ENCODE results near the gene MUCL1. TPM values are rescaled to one million over a fixed set of nuclear protein-coding genes. Genes with fewer than 3 reads are reported as not detected.
A peak's percentile ranks its signal among the peaks of the same experiment; 100 is the strongest.

The MUCL1 gene
- total and polyA plus RNA-seq, 2 of the 13 experiments (the other 11 are each of a cell fraction or from before 2014, with no cell fraction given): not detected

DNA sequence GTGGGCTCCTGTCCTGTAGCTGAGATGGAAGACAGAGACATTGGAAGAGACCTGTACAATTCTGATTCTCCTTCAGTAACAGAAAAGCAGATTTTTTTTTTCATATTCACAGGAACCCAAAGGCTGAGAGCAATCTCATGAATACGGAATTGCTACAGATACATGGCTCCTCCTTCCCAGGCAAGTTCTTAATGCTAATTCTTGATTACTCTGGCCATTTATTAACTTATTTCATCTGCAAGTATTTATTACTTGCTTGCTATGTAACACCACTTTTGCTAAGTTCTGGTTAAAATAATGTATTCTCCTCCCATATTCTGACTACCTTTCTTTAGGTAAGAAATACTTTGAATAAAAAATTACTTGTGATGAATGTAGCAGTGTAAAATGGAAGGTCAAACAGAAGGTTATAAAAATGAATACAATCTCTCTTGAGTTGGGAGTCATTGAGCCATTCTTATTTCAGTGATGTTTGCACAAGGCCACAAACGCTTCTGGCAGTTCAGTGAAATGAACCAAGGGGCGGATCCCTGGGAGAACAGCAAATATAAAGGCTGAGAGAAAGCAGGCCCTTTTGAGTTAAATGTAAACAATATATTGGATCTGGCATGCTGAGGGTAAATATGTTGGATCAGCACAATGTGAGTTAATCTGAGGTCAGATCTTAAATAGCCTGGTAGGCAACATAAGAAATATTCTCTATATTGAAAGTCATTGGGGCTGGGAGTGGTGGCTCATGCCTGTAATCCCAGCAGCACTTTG, 37.6 kb downstream of the MUCL1 start (continued):
- TF ChIP-seq, protein P1, sequence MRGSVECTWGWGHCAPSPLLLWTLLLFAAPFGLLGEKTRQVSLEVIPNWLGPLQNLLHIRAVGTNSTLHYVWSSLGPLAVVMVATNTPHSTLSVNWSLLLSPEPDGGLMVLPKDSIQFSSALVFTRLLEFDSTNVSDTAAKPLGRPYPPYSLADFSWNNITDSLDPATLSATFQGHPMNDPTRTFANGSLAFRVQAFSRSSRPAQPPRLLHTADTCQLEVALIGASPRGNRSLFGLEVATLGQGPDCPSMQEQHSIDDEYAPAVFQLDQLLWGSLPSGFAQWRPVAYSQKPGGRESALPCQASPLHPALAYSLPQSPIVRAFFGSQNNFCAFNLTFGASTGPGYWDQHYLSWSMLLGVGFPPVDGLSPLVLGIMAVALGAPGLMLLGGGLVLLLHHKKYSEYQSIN (CRISPR knock-in tag; IDR thresholded peaks at IDR 0.05; ENCODE audit: borderline replicate concordance): no peak
- TF ChIP-seq, protein P2, sequence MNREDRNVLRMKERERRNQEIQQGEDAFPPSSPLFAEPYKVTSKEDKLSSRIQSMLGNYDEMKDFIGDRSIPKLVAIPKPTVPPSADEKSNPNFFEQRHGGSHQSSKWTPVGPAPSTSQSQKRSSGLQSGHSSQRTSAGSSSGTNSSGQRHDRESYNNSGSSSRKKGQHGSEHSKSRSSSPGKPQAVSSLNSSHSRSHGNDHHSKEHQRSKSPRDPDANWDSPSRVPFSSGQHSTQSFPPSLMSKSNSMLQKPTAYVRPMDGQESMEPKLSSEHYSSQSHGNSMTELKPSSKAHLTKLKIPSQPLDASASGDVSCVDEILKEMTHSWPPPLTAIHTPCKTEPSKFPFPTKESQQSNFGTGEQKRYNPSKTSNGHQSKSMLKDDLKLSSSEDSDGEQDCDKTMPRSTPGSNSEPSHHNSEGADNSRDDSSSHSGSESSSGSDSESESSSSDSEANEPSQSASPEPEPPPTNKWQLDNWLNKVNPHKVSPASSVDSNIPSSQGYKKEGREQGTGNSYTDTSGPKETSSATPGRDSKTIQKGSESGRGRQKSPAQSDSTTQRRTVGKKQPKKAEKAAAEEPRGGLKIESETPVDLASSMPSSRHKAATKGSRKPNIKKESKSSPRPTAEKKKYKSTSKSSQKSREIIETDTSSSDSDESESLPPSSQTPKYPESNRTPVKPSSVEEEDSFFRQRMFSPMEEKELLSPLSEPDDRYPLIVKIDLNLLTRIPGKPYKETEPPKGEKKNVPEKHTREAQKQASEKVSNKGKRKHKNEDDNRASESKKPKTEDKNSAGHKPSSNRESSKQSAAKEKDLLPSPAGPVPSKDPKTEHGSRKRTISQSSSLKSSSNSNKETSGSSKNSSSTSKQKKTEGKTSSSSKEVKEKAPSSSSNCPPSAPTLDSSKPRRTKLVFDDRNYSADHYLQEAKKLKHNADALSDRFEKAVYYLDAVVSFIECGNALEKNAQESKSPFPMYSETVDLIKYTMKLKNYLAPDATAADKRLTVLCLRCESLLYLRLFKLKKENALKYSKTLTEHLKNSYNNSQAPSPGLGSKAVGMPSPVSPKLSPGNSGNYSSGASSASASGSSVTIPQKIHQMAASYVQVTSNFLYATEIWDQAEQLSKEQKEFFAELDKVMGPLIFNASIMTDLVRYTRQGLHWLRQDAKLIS (CRISPR knock-in tag; IDR thresholded peaks at IDR 0.05): no peak
- TF ChIP-seq PTBP1 (IDR thresholded peaks at IDR 0.05; ENCODE audit: low read depth, low read length, poor library complexity, severe bottlenecking) (no peak), ZNF780A (CRISPR knock-in tag; IDR thresholded peaks at IDR 0.05) (no peak), HMG20B (CRISPR knock-in tag; conservative IDR thresholded peaks at IDR 0.05) (peak; percentile 86), EHMT2 (IDR thresholded peaks at IDR 0.05; ENCODE audit: borderline replicate concordance, low read depth, low read length) (no peak), NFYB (CRISPR knock-in tag; IDR thresholded peaks at IDR 0.05) (no peak), SMC3 (IDR thresholded peaks at IDR 0.05; ENCODE audit: low read length) (no peak), RFX5 (IDR thresholded peaks at IDR 0.05; ENCODE audit: low read depth, low read length) (no peak)
- TF ChIP-seq, protein P3, sequence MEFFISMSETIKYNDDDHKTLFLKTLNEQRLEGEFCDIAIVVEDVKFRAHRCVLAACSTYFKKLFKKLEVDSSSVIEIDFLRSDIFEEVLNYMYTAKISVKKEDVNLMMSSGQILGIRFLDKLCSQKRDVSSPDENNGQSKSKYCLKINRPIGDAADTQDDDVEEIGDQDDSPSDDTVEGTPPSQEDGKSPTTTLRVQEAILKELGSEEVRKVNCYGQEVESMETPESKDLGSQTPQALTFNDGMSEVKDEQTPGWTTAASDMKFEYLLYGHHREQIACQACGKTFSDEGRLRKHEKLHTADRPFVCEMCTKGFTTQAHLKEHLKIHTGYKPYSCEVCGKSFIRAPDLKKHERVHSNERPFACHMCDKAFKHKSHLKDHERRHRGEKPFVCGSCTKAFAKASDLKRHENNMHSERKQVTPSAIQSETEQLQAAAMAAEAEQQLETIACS (CRISPR knock-in tag; IDR thresholded peaks at IDR 0.05): no peak
- TF ChIP-seq, protein P4, sequence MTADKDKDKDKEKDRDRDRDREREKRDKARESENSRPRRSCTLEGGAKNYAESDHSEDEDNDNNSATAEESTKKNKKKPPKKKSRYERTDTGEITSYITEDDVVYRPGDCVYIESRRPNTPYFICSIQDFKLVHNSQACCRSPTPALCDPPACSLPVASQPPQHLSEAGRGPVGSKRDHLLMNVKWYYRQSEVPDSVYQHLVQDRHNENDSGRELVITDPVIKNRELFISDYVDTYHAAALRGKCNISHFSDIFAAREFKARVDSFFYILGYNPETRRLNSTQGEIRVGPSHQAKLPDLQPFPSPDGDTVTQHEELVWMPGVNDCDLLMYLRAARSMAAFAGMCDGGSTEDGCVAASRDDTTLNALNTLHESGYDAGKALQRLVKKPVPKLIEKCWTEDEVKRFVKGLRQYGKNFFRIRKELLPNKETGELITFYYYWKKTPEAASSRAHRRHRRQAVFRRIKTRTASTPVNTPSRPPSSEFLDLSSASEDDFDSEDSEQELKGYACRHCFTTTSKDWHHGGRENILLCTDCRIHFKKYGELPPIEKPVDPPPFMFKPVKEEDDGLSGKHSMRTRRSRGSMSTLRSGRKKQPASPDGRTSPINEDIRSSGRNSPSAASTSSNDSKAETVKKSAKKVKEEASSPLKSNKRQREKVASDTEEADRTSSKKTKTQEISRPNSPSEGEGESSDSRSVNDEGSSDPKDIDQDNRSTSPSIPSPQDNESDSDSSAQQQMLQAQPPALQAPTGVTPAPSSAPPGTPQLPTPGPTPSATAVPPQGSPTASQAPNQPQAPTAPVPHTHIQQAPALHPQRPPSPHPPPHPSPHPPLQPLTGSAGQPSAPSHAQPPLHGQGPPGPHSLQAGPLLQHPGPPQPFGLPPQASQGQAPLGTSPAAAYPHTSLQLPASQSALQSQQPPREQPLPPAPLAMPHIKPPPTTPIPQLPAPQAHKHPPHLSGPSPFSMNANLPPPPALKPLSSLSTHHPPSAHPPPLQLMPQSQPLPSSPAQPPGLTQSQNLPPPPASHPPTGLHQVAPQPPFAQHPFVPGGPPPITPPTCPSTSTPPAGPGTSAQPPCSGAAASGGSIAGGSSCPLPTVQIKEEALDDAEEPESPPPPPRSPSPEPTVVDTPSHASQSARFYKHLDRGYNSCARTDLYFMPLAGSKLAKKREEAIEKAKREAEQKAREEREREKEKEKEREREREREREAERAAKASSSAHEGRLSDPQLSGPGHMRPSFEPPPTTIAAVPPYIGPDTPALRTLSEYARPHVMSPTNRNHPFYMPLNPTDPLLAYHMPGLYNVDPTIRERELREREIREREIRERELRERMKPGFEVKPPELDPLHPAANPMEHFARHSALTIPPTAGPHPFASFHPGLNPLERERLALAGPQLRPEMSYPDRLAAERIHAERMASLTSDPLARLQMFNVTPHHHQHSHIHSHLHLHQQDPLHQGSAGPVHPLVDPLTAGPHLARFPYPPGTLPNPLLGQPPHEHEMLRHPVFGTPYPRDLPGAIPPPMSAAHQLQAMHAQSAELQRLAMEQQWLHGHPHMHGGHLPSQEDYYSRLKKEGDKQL (CRISPR knock-in tag; IDR thresholded peaks at IDR 0.05; ENCODE audit: low read depth): peak; percentile 97
- TF ChIP-seq, protein P5, sequence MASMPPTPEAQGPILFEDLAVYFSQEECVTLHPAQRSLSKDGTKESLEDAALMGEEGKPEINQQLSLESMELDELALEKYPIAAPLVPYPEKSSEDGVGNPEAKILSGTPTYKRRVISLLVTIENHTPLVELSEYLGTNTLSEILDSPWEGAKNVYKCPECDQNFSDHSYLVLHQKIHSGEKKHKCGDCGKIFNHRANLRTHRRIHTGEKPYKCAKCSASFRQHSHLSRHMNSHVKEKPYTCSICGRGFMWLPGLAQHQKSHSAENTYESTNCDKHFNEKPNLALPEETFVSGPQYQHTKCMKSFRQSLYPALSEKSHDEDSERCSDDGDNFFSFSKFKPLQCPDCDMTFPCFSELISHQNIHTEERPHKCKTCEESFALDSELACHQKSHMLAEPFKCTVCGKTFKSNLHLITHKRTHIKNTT (CRISPR knock-in tag; IDR thresholded peaks at IDR 0.05): no peak

Data from HepG2 (cell line).